Measurements from ENCODE around the gene SLC37A1. TPM values are rescaled to one million over a fixed set of nuclear protein-coding genes. Genes with fewer than 3 reads are reported as not detected.

SLC37A1 gene
- total RNA-seq, 2 experiments from 2014 or later: 12.8 to 14.9 TPM

- no peaks in the 10 kb centered on the region for H3K27me3 Mint-ChIP-seq
- intact Hi-C loops (cut with micrococcal nuclease): no loop called here
- peaks cover 2% of the 10 kb centered on the region for H3K4me1 Mint-ChIP-seq (ENCODE audit: low read depth)
- DNase-seq (no peak), ATAC-seq (no peak)
- no peak overlapping the region for H3K4me3 Mint-ChIP-seq
- TF ChIP-seq CTCF (IDR thresholded peaks at IDR 0.05): no peak
- H3K9me3 Mint-ChIP-seq: no peaks in the 10 kb centered on the region
- no peak overlapping the region for H3K27ac Mint-ChIP-seq
- CTCF ChIA-PET: no interaction called here
- H3K36me3 Mint-ChIP-seq (ENCODE audit: low read depth): peaks cover 12% of the 10 kb centered on the region
- POLR2A ChIA-PET: interaction anchor here (0.5 to 1.2 kb wide), 2 partner anchors 11 to 229 kb away, joined by 3 read pairs; no protein-coding TSS in a partner anchor
Observed at GRCh38 chr21:42545745-42546144, 32.1 kb downstream of the SLC37A1 start.

DNA sequence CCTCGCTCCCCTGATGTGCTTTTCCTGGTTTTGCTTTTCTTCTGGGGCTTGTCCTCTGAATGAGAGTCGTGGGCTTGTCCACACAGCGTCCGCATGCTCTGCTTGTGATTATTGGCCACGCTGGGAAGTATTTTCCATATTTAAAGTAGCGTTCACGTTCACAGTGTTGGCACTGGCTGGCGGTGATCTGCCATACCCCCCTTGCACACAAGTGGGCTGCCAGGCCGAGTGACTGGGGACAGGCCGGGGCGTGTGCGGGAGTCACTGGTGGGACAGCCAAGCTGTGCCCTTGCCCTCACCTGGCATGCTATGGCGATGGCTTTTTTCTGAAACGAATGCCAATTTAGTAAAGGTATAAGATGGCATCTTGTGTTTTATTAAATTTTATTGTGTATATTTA is 32.8 kb downstream of the SLC37A1 start:
- POLR2A ChIA-PET: no interaction called here
- Mint-ChIP-seq H3K27me3 (no peaks in the 10 kb centered on the region), H3K9me3 (no peaks in the 10 kb centered on the region), H3K4me3 (no peak overlapping the region), H3K36me3 (ENCODE audit: low read depth) (peaks cover 10% of the 10 kb centered on the region), H3K4me1 (ENCODE audit: low read depth) (peaks cover 2% of the 10 kb centered on the region), H3K27ac (no peak overlapping the region)
- TF ChIP-seq CTCF (IDR thresholded peaks at IDR 0.05): no peak
- CTCF ChIA-PET: no interaction called here
- intact Hi-C loops (cut with micrococcal nuclease): no loop called here
- ATAC-seq (no peak), DNase-seq (no peak)

GRCh38 chr21:42547001-42547905 is 33.6 kb downstream of the SLC37A1 start:
- DNase-seq (no peak), ATAC-seq (no peak)
- peaks cover 2% of the 10 kb centered on the region for H3K4me1 Mint-ChIP-seq (ENCODE audit: low read depth)
- no peak overlapping the region for H3K4me3 Mint-ChIP-seq
- H3K27ac Mint-ChIP-seq: no peak overlapping the region
- CTCF ChIA-PET: no interaction called here
- POLR2A ChIA-PET: no interaction called here
- H3K9me3 Mint-ChIP-seq: no peaks in the 10 kb centered on the region
- H3K27me3 Mint-ChIP-seq: no peaks in the 10 kb centered on the region
- no peak for TF ChIP-seq CTCF (IDR thresholded peaks at IDR 0.05)
- intact Hi-C loops (cut with micrococcal nuclease): no loop called here
- H3K36me3 Mint-ChIP-seq (ENCODE audit: low read depth): peaks cover 10% of the 10 kb centered on the region

DNA sequence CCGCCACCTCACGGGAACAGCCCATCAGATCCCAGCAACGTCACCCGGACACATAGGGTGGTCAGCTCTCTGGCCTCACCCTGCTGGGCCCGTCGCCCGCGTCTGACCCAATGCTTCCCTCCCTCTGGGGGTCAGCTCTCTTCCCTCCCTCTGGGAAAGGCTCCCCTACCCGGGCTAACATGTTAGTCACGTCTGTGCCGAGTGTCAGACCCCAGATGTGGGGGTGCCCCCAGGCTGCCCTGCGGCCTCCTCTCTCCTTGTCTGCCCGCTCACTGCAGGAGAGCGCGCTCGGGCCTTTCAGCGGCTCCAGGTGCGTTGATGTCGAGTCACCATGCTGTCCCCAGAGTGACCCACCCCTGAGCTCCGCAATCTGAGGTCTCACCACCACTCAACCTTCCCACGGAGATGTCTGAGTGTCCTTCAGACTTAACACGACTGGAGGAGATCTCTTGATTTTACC is 34.3 kb downstream of the SLC37A1 start:
- DNase-seq (no peak), ATAC-seq (no peak)
- ChIA-PET POLR2A (no interaction called here), CTCF (interaction anchor here (1.0 kb wide), 1 partner anchor 209 kb away, joined by 3 read pairs; no protein-coding TSS in a partner anchor)
- no peak overlapping the region for H3K27ac Mint-ChIP-seq
- intact Hi-C loops (cut with micrococcal nuclease): no loop called here
- no peaks in the 10 kb centered on the region for H3K9me3 Mint-ChIP-seq
- H3K27me3 Mint-ChIP-seq: no peaks in the 10 kb centered on the region
- H3K4me1 Mint-ChIP-seq (ENCODE audit: low read depth): peaks cover 2% of the 10 kb centered on the region
- no peak for TF ChIP-seq CTCF (IDR thresholded peaks at IDR 0.05)
- H3K36me3 Mint-ChIP-seq (ENCODE audit: low read depth): peaks cover 10% of the 10 kb centered on the region
- H3K4me3 Mint-ChIP-seq: no peak overlapping the region

- Mint-ChIP-seq H3K9me3 (no peaks in the 10 kb centered on the region), H3K4me3 (no peak overlapping the region), H3K27ac (no peak overlapping the region), H3K36me3 (ENCODE audit: low read depth) (peaks cover 7% of the 10 kb centered on the region), H3K4me1 (ENCODE audit: low read depth) (peaks cover 2% of the 10 kb centered on the region), H3K27me3 (no peaks in the 10 kb centered on the region)
- no peak for TF ChIP-seq CTCF (IDR thresholded peaks at IDR 0.05)
- ATAC-seq: no peak
- POLR2A ChIA-PET: no interaction called here
- no peak for DNase-seq
- CTCF ChIA-PET: interaction anchor here (1.0 to 1.1 kb wide), 2 partner anchors 11 to 208 kb away, joined by 3 to 4 read pairs; no protein-coding TSS in a partner anchor
- intact Hi-C loops (cut with micrococcal nuclease): no loop called here
Observed at GRCh38 chr21:42548687-42549406, 35.2 kb downstream of the SLC37A1 start.
